NB4 (cell line): Measurements from ENCODE around the gene WASF1.

Experiments
- DNase-seq: peaks from one replicate; pipeline ENCODE4 v3.0.0; 2010; ENCODE audit warnings: low read depth
- H3K4me3 ChIP-seq: one replicate; pipeline ENCODE4 v1.5.1; 2011; ENCODE audit warnings: mild to moderate bottlenecking, low read depth, low read length, moderate library complexity
- CTCF ChIP-seq: IDR thresholded peaks from one replicate; pipeline ENCODE4 v1.5.1; 2012; ENCODE audit warnings: low read depth, low read length
- MAX ChIP-seq: IDR thresholded peaks from 2 replicates; pipeline ENCODE4 v1.6.1; 2011; ENCODE audit warnings: low read depth, low read length
- MYC ChIP-seq: IDR thresholded peaks from 2 replicates; pipeline ENCODE4 v1.6.1; 2011; ENCODE audit warnings: low read depth, low read length
- POLR2A ChIP-seq: IDR thresholded peaks from 2 replicates; pipeline ENCODE4 v1.6.1; 2011; ENCODE audit warnings: mild to moderate bottlenecking; ENCODE audit not compliant: insufficient read length; ENCODE audit errors: extremely low read depth

Gene WASF1

GRCh38 chr6:110211753-110212152 is 32.3 kb upstream of the WASF1 start:
- H3K4me3 ChIP-seq = no peak overlapping the region
- no peak for DNase-seq
- TF ChIP-seq POLR2A (no peak), MYC (no peak), MAX (no peak), CTCF (no peak)

GRCh38 chr6:110207652-110208051 is 28.2 kb upstream of the WASF1 start:
- H3K4me3 ChIP-seq = no peak overlapping the region
- TF ChIP-seq MAX (no peak), CTCF (no peak), POLR2A (no peak), MYC (no peak)
- DNase-seq = no peak

- no peak for DNase-seq
- no peak for TF ChIP-seq POLR2A
- TF ChIP-seq MAX = no peak
- TF ChIP-seq CTCF = no peak
- TF ChIP-seq MYC = no peak
- no peak overlapping the region for H3K4me3 ChIP-seq
Measured at GRCh38 chr6:110201151-110201884, 21.8 kb upstream of the WASF1 start.

- DNase-seq = no peak
- H3K4me3 ChIP-seq = no peak overlapping the region
- TF ChIP-seq MAX (no peak), MYC (no peak), POLR2A (no peak)
Measured at GRCh38 chr6:110198561-110198960, 19.1 kb upstream of the WASF1 start.

- TF ChIP-seq MAX (no peak), POLR2A (no peak), CTCF (no peak), MYC (no peak)
- DNase-seq = no peak
- no peak overlapping the region for H3K4me3 ChIP-seq
Measured at GRCh38 chr6:110196874-110197273, 17.4 kb upstream of the WASF1 start.

- DNase-seq = no peak
- TF ChIP-seq CTCF = no peak
- TF ChIP-seq MAX = no peak
- no peak for TF ChIP-seq POLR2A
- TF ChIP-seq MYC = no peak
- no peak overlapping the region for H3K4me3 ChIP-seq
Measured at GRCh38 chr6:110195639-110196038, 16.2 kb upstream of the WASF1 start.
